IMR-90 (cell line): ENCODE measurements around the gene PNKP.

Experiments used
- CEBPB ChIP-seq: IDR thresholded peaks from 2 replicates; pipeline ENCODE4 v1.6.1; 2012; ENCODE audit warnings: low read depth, low read length, improper control_type of control experiment
- CTCF ChIP-seq: conservative IDR thresholded peaks from 2 replicates; pipeline ENCODE4 v1.5.1; 2012; ENCODE audit warnings: mild to moderate bottlenecking, low read depth, low read length, improper control_type of control experiment
- FOS ChIP-seq: fragments of 150-350 bp; IDR thresholded peaks from 2 replicates; pipeline ENCODE4 v1.6.1; 2016; ENCODE audit warnings: low read depth, low read length
- MAFK ChIP-seq: IDR thresholded peaks from 2 replicates; pipeline ENCODE4 v1.6.1; 2012; ENCODE audit warnings: low read depth, low read length, improper control_type of control experiment
- MAZ ChIP-seq: IDR thresholded peaks from 2 replicates; pipeline ENCODE4 v1.6.1; 2012; ENCODE audit warnings: low read depth, mild to moderate bottlenecking, low read length, improper control_type of control experiment, moderate library complexity, borderline replicate concordance
- MXI1 ChIP-seq: IDR thresholded peaks from 2 replicates; pipeline ENCODE4 v1.6.1; 2012; ENCODE audit warnings: low read depth, mild to moderate bottlenecking, low read length, moderate library complexity, borderline replicate concordance
- NFE2L2 ChIP-seq: fragments of 150-350 bp; IDR thresholded peaks from 2 replicates; pipeline ENCODE4 v1.6.1; 2016; ENCODE audit warnings: low read depth, mild to moderate bottlenecking, low read length
- POLR2A ChIP-seq: IDR thresholded peaks from 2 replicates; pipeline ENCODE4 v1.6.1; 2012; ENCODE audit warnings: mild to moderate bottlenecking, low read depth, low read length
- RAD21 ChIP-seq: IDR thresholded peaks from 2 replicates; pipeline ENCODE4 v1.6.1; 2012; ENCODE audit warnings: low read length, improper control_type of control experiment
- RCOR1 ChIP-seq: IDR thresholded peaks from 2 replicates; pipeline ENCODE4 v1.6.1; 2012; ENCODE audit warnings: mild to moderate bottlenecking, low read length, improper control_type of control experiment; ENCODE audit not compliant: insufficient replicate concordance
- RFX5 ChIP-seq: IDR thresholded peaks from 2 replicates; pipeline ENCODE4 v1.8.0; 2012; ENCODE audit warnings: low read depth, mild to moderate bottlenecking, low read length, moderate library complexity
- SMC3 ChIP-seq: fragments of 150-350 bp; IDR thresholded peaks from 2 replicates; pipeline ENCODE4 v1.6.1; 2016; ENCODE audit warnings: low read depth, mild to moderate bottlenecking, antibody characterized with exemption, low read length, moderate library complexity
- USF2 ChIP-seq: fragments of 150-350 bp; IDR thresholded peaks from 2 replicates; pipeline ENCODE4 v1.6.1; 2017; ENCODE audit warnings: mild to moderate bottlenecking, antibody characterized with exemption, low read length, low read depth

DNA sequence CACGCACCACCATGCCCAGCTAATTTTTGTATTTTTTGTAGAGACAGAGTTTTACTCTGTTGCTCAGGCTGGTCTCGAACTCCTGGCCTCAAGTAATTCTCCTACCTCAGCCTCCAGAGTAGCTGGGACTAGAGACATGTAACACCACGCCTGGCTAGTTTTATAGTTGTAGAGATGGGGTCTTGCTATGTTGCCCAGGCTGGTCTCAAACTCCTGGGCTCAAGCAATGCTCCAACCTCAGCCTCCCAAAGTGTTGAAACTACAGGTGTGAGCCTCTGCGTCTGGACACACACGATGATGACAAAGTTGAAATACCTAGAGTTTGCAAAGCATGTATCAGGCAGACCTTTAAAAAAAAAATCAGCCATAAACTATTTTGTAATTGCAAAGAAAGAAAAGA lies 21.0 kb downstream of the PNKP start:
- TF ChIP-seq FOS (no peak), RAD21 (no peak), CTCF (no peak), MAFK (no peak), POLR2A (no peak), RCOR1 (no peak), SMC3 (no peak), MAZ (no peak), RFX5 (no peak), CEBPB (no peak), MXI1 (no peak), NFE2L2 (no peak), USF2 (no peak)
